IPS DF 6.9 (cell line): ENCODE data around the gene TMEM8B.
"Not testable (repeated sequence)": the region's sequence is repeated elsewhere in the genome, so short reads cannot be mapped to it uniquely, and the experiment has no call there.

Source experiments
- DNase-seq: peaks from one replicate; pipeline ENCODE4 v3.0.0-alpha.2; 2013; ENCODE audit warnings: low read depth, low spot score
- H3K27ac ChIP-seq: one replicate; pipeline ENCODE4 v1.5.1; 2013; ENCODE audit warnings: low read length, control low read depth
- H3K27me3 ChIP-seq: 2 replicates; pipeline ENCODE4 v1.6.1; 2013; ENCODE audit warnings: mild to moderate bottlenecking, low read length; ENCODE audit not compliant: control insufficient read depth, insufficient read depth
- H3K36me3 ChIP-seq: 2 replicates; pipeline ENCODE4 v1.6.1; 2013; ENCODE audit warnings: low read length; ENCODE audit not compliant: control insufficient read depth, insufficient read depth
- H3K4me1 ChIP-seq: 2 replicates; pipeline ENCODE4 v1.6.1; 2013; ENCODE audit warnings: low read length; ENCODE audit not compliant: control insufficient read depth, insufficient read depth
- H3K4me3 ChIP-seq: 2 replicates; pipeline ENCODE4 v1.5.1; 2013; ENCODE audit warnings: mild to moderate bottlenecking, low read length
- H3K9me3 ChIP-seq: 2 replicates; pipeline ENCODE4 v1.6.1; 2013; ENCODE audit warnings: low read length, inconsistent platforms; ENCODE audit not compliant: control insufficient read depth, insufficient read depth
- WGBS: extraction: QIAGEN DNeasy Blood & Tissue Kit; methylation state at CpG from one replicate; pipeline ENCODE4 v1.1.7; 2013; ENCODE audit warnings: mixed read lengths, missing lambda C conversion rate; ENCODE audit not compliant: insufficient read length, insufficient coverage; 5-methylcytosine and 5-hydroxymethylcytosine counted together

The TMEM8B gene

GRCh38 chr9:35864695-35865255 lies 35.7 kb downstream of the TMEM8B start:
- DNase-seq = no peak
- peaks cover 3% of the 10 kb centered on the region; the same call in 1 of the 2 replicates for H3K4me1 ChIP-seq
- WGBS = no CpG with 5 or more reads among the region's 8 CpGs
- no peaks in the 10 kb centered on the region for H3K27me3 ChIP-seq
- H3K27ac ChIP-seq = no peak overlapping the region
- no peak overlapping the region for H3K4me3 ChIP-seq
- H3K9me3 ChIP-seq = no peaks in the 10 kb centered on the region
- H3K36me3 ChIP-seq = no peaks in the 10 kb centered on the region

GRCh38 chr9:35867538-35867937 lies 38.5 kb downstream of the TMEM8B start:
- Histone ChIP-seq H3K4me1 (peaks cover 3% of the 10 kb centered on the region; the same call in 1 of the 2 replicates), H3K36me3 (no peaks in the 10 kb centered on the region), H3K9me3 (no peaks in the 10 kb centered on the region), H3K4me3 (no peak overlapping the region; the same call in 1 of the 2 replicates), H3K27ac (no peak overlapping the region), H3K27me3 (no peaks in the 10 kb centered on the region)
- WGBS = no CpG with 5 or more reads among the region's 4 CpGs
- no peak for DNase-seq

GRCh38 chr9:35868933-35869332 lies 39.9 kb downstream of the TMEM8B start:
- no peaks in the 10 kb centered on the region for H3K9me3 ChIP-seq
- no CpG with 5 or more reads among the region's 2 CpGs for WGBS

GRCh38 chr9:35869621-35870216 lies 40.7 kb downstream of the TMEM8B start:
- no CpG with 5 or more reads among the region's 19 CpGs for WGBS
- Histone ChIP-seq H3K36me3 (no peaks in the 10 kb centered on the region), H3K27ac (no peak overlapping the region), H3K4me1 (peaks cover 3% of the 10 kb centered on the region; the same call in 1 of the 2 replicates), H3K9me3 (no peaks in the 10 kb centered on the region), H3K27me3 (no peaks in the 10 kb centered on the region), H3K4me3 (no peak overlapping the region)
- DNase-seq = no peak

More at GRCh38 chr9:35868933-35869332, 39.9 kb downstream of the TMEM8B start:
- H3K27ac ChIP-seq = no peak overlapping the region
- no peak for DNase-seq
- H3K4me3 ChIP-seq = no peak overlapping the region
- H3K4me1 ChIP-seq = peaks cover 3% of the 10 kb centered on the region; the same call in 1 of the 2 replicates
- H3K27me3 ChIP-seq = no peaks in the 10 kb centered on the region
- no peaks in the 10 kb centered on the region for H3K36me3 ChIP-seq

- H3K4me3 ChIP-seq = no peak within 1 kb of the TSS
- no peaks in the 10 kb centered on the region for H3K27me3 ChIP-seq
- no peaks in the 10 kb centered on the region for H3K9me3 ChIP-seq
- no peak within 1 kb of the TSS for H3K27ac ChIP-seq
- H3K36me3 ChIP-seq = no peaks in the 10 kb centered on the region
- no CpG with 5 or more reads among the region's 8 CpGs for WGBS
- peaks cover 3% of the 10 kb centered on the region; the same call in 1 of the 2 replicates for H3K4me1 ChIP-seq
- no peak for DNase-seq
Observed at GRCh38 chr9:35870351-35870923, 41.4 kb downstream of the TMEM8B start, which contains the start of gene OR13J1. TSS of gene OR13J1 (minus strand) at chr9:35870401. CDS start at chr9:35870401, 0 bp downstream.

GRCh38 chr9:35871545-35871944 lies 42.5 kb downstream of the TMEM8B start:
- Histone ChIP-seq H3K27me3 (no peaks in the 10 kb centered on the region), H3K36me3 (no peaks in the 10 kb centered on the region), H3K4me1 (peaks cover 3% of the 10 kb centered on the region; the same call in 1 of the 2 replicates), H3K9me3 (no peaks in the 10 kb centered on the region), H3K27ac (no peak overlapping the region), H3K4me3 (no peak overlapping the region)
- no peak for DNase-seq
- WGBS = no CpG with 5 or more reads among the region's 3 CpGs

- Histone ChIP-seq H3K36me3 (no peaks in the 10 kb centered on the region), H3K9me3 (no peaks in the 10 kb centered on the region), H3K27me3 (no peaks in the 10 kb centered on the region), H3K4me1 (peaks cover 3% of the 10 kb centered on the region; the same call in 1 of the 2 replicates), H3K27ac (no peak overlapping the region), H3K4me3 (no peak overlapping the region)
- whole genome bisulfite sequencing = no CpG with 5 or more reads among the region's 3 CpGs
- no peak for DNase-seq
Observed at GRCh38 chr9:35872505-35872904, 43.5 kb downstream of the TMEM8B start.

GRCh38 chr9:35882263-35882848 lies 53.3 kb downstream of the TMEM8B start:
- Histone ChIP-seq H3K4me1 (no peaks in the 10 kb centered on the region), H3K4me3 (no peak overlapping the region), H3K27ac (no peak overlapping the region), H3K36me3 (no peaks in the 10 kb centered on the region), H3K9me3 (no peaks in the 10 kb centered on the region), H3K27me3 (no peaks in the 10 kb centered on the region)
- DNase-seq = peak; percentile 58
- no CpG with 5 or more reads among the region's 4 CpGs for WGBS

GRCh38 chr9:35882996-35883395 lies 54.0 kb downstream of the TMEM8B start:
- no peak for DNase-seq
- H3K36me3 ChIP-seq = no peaks in the 10 kb centered on the region
- no peak overlapping the region for H3K27ac ChIP-seq
- no peak overlapping the region for H3K4me3 ChIP-seq
- H3K27me3 ChIP-seq = no peaks in the 10 kb centered on the region
- WGBS = no CpG with 5 or more reads among the region's 3 CpGs
- H3K4me1 ChIP-seq = no peaks in the 10 kb centered on the region
- H3K9me3 ChIP-seq = no peaks in the 10 kb centered on the region

GRCh38 chr9:35884908-35885307 lies 55.9 kb downstream of the TMEM8B start:
- not testable (repeated sequence) for DNase-seq, H3K9me3 ChIP-seq, H3K36me3 ChIP-seq, H3K27ac ChIP-seq, H3K27me3 ChIP-seq, H3K4me1 ChIP-seq, H3K4me3 ChIP-seq
- WGBS = no CpG with 5 or more reads among the region's 3 CpGs
